OCI-LY1 (cell line): ENCODE results near the gene ELMOD1.

Experiments
- CTCF ChIP-seq: fragments of 200-600 bp; sonication (generic), shearing (Covaris generic); IDR thresholded peaks from 2 replicates; pipeline ENCODE4 v1.5.1; 2017; ENCODE audit warnings: mild to moderate bottlenecking, antibody characterized with exemption, low read length, moderate library complexity, mixed read lengths
- EZH2 ChIP-seq: fragments of 200-600 bp; sonication (generic), shearing (Covaris generic); IDR thresholded peaks from 2 replicates; pipeline ENCODE4 v1.8.0; 2017; ENCODE audit warnings: borderline replicate concordance, mixed run types, mild to moderate bottlenecking, antibody characterized with exemption, low read length, moderate library complexity, mixed read lengths

DNA sequence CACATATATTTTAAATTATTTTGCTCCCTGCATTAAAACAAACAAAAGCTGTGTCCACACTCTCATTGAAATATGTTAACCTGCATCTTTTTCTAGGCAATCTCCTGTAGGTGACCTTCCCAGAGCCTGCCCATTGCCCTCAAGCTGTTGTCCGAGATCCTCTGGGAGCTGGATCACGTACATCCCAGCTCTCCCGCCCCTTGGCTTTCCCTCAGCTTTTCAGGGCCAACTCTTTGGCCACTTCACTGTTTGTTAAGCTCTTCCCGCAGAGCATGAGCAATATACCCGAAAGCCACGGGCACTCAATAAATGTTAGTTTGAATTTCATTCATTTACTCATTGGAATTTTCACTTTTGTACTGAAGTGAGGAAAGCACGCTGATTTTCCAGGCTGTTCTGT lies 32.2 kb downstream of the ELMOD1 start:
- TF ChIP-seq CTCF (no peak), EZH2 (no peak)
